ENCODE results near the gene EPN1.

The EPN1 gene

DNA sequence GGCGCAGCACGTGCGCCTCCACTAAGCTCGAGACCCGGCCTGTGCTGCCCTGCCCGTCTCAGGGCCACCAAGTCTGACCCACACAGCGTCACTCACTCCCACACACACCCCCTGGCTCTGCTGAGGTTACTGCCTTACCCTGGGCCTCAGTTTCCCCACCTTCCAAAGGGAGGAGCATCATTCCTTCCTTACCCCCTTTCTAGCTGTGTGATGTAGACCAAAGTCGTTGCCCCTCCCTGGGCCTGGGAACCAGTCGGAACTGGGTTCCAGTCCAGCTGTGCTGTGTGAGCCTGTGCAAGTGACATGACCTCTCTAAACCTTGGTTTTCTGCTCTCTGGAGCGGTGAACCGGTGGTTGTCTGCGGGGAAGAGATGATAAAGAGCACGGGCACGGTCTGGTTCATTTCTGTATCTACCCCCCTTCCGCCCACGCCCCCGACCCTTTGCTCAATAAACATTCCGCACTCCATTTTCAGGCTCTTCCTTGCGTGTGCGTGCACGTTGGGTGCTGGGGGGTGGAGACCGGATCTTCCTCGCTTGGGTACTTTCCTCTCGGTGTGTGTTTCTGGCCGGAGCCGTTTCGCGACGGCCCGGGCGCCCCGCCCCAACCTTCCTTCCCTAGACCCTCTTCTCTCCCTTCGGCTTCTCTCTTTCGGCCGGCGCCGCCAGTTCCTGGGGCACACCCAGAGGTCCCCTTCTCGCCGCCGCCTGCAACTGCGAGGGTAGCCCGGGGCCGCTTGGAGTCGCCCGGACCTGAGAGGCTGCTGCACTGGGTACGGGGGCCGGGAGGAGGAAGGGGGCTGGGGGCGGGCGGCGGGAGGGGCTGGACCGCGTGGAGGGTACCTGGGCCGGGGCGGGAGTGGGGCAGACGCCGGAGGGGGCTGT, 31.8 kb upstream of the EPN1 start, which contains the start of gene ZNF581:
ZNF581 (plus strand) TSS at position 647 of the 884 bp plus-strand sequence. CDS start 923 bp downstream, outside the sequence.
- no peaks in the 10 kb centered on the region for H3K27me3 Mint-ChIP-seq
- peak; percentile 92 for DNase-seq
- H3K9me3 Mint-ChIP-seq = peaks cover 3% of the 10 kb centered on the region
- peak within 1 kb of the TSS; percentile 87 for H3K4me3 Mint-ChIP-seq
- peaks cover 56% of the 10 kb centered on the region for H3K4me1 Mint-ChIP-seq (ENCODE audit: low read depth)
- peak within 1 kb of the TSS; percentile 99 for H3K27ac Mint-ChIP-seq
- peaks cover 79% of the 10 kb centered on the region for H3K36me3 Mint-ChIP-seq (ENCODE audit: low read depth)

DNA sequence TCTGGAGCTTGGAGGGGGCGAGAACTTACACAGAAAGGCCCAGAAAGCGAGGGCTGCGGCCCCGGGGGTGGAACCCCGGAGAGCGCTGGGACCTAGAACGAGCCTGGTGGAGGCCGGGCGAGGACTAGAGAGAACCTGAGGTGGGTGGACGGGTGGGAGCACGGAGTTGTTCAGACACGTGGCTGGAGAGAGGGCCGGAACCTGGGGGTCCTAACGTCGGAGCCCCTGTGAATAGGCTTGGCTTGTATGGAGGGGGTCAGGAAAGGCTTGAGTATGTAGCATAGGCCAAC, 31.2 kb upstream of the EPN1 start:
- peaks cover 3% of the 10 kb centered on the region for H3K9me3 Mint-ChIP-seq
- H3K4me3 Mint-ChIP-seq = peak overlapping the region; percentile 87
- DNase-seq = no peak
- H3K27ac Mint-ChIP-seq = peak overlapping the region; percentile 99
- peaks cover 76% of the 10 kb centered on the region for H3K36me3 Mint-ChIP-seq (ENCODE audit: low read depth)
- H3K4me1 Mint-ChIP-seq (ENCODE audit: low read depth) = peaks cover 56% of the 10 kb centered on the region
- H3K27me3 Mint-ChIP-seq = no peaks in the 10 kb centered on the region

DNA sequence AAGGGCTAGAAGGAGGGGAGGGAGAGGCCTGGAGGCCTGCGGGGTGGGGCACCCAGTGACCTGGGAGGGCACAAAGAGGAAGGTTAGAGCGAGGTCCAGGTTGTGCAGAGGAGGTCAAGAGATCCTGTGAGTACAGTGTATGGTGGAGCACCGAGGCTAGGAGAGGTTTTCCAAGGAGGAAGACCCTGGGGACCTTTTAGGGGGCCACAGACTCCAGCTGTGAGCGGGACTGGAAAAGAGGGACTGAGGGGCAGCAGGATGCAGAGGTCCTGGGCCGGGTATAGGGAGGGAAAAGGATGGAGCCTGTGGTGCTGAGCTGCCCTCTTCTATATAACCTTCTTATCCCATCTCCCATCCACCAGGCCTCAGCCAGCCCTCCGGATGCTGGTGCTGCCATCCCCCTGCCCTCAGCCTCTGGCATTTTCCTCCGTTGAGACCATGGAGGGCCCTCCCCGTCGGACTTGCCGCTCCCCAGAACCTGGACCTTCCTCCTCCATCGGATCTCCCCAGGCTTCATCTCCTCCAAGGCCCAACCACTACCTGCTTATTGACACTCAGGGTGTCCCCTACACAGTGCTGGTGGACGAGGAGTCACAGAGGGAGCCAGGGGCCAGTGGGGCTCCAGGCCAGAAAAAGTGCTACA, 30.7 kb upstream of the EPN1 start:
- Mint-ChIP-seq H3K36me3 (ENCODE audit: low read depth) (peaks cover 71% of the 10 kb centered on the region), H3K4me3 (peak overlapping the region; percentile 87), H3K4me1 (ENCODE audit: low read depth) (peaks cover 56% of the 10 kb centered on the region), H3K27me3 (no peaks in the 10 kb centered on the region), H3K9me3 (no peaks in the 10 kb centered on the region), H3K27ac (peak overlapping the region; percentile 99)
- DNase-seq = no peak

- peaks cover 68% of the 10 kb centered on the region for H3K36me3 Mint-ChIP-seq (ENCODE audit: low read depth)
- H3K27ac Mint-ChIP-seq = peak overlapping the region; percentile 99
- H3K9me3 Mint-ChIP-seq = no peaks in the 10 kb centered on the region
- H3K4me1 Mint-ChIP-seq (ENCODE audit: low read depth) = peaks cover 57% of the 10 kb centered on the region
- H3K4me3 Mint-ChIP-seq = peak overlapping the region; percentile 87
- no peak for DNase-seq
- H3K27me3 Mint-ChIP-seq = no peaks in the 10 kb centered on the region
These were observed 30.0 kb upstream of the EPN1 start for GRCh38 chr19:55644842-55645511.

DNA sequence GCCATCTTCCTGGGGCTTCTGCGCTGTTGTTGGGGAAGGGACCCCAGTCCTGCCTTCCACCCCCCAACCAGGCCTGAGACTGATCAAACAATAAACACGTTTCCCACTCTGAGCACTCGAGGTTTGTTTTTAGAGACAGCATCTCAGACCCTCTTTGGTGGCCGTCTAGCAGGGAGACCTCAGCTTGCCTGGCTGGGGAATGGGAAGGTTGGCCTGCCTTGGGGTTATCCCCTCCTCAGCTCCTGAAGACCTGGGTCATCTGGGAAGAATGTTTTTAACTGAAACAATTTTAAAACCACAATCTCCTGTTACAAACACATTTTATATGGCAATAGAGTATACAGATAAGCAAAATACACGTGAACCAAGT, 29.5 kb upstream of the EPN1 start:
- Mint-ChIP-seq H3K4me3 (peak overlapping the region; percentile 87), H3K4me1 (ENCODE audit: low read depth) (peaks cover 57% of the 10 kb centered on the region)

GRCh38 chr19:55646889-55647731, 27.9 kb upstream of the EPN1 start:
- H3K27ac Mint-ChIP-seq = peak overlapping the region; percentile 90
- H3K4me1 Mint-ChIP-seq (ENCODE audit: low read depth) = peaks cover 59% of the 10 kb centered on the region
- no peak for DNase-seq
- H3K4me3 Mint-ChIP-seq = peak overlapping the region; percentile 80
- H3K9me3 Mint-ChIP-seq = no peaks in the 10 kb centered on the region
- H3K36me3 Mint-ChIP-seq (ENCODE audit: low read depth) = peaks cover 62% of the 10 kb centered on the region
- H3K27me3 Mint-ChIP-seq = no peaks in the 10 kb centered on the region

More for the DNA sequence above, 29.5 kb upstream of the EPN1 start:
- Mint-ChIP-seq H3K27me3 (no peaks in the 10 kb centered on the region), H3K9me3 (no peaks in the 10 kb centered on the region), H3K27ac (peak overlapping the region; percentile 99), H3K36me3 (ENCODE audit: low read depth) (peaks cover 64% of the 10 kb centered on the region)
- no peak for DNase-seq

GRCh38 chr19:55647732-55648584, 27.1 kb upstream of the EPN1 start, which contains the start of gene CCDC106:
CCDC106 (plus strand) TSS chr19:55648212; CDS start chr19:55649047, 835 bp downstream.
- DNase-seq = peak; percentile 75
- Mint-ChIP-seq H3K27me3 (no peaks in the 10 kb centered on the region), H3K4me3 (peak within 1 kb of the TSS; percentile 80), H3K27ac (peak within 1 kb of the TSS; percentile 90), H3K9me3 (no peaks in the 10 kb centered on the region), H3K4me1 (ENCODE audit: low read depth) (peaks cover 57% of the 10 kb centered on the region), H3K36me3 (ENCODE audit: low read depth) (peaks cover 63% of the 10 kb centered on the region)

- Mint-ChIP-seq H3K27ac (peak overlapping the region; percentile 80), H3K4me3 (peak overlapping the region; percentile 74), H3K4me1 (ENCODE audit: low read depth) (peaks cover 54% of the 10 kb centered on the region), H3K27me3 (no peaks in the 10 kb centered on the region), H3K36me3 (ENCODE audit: low read depth) (peaks cover 57% of the 10 kb centered on the region), H3K9me3 (no peaks in the 10 kb centered on the region)
- DNase-seq = no peak
These were observed 26.3 kb upstream of the EPN1 start for GRCh38 chr19:55648585-55649267.

- H3K4me1 Mint-ChIP-seq (ENCODE audit: low read depth) = peaks cover 53% of the 10 kb centered on the region
- DNase-seq = no peak
- no peaks in the 10 kb centered on the region for H3K27me3 Mint-ChIP-seq
- H3K9me3 Mint-ChIP-seq = no peaks in the 10 kb centered on the region
- peak overlapping the region; percentile 72 for H3K27ac Mint-ChIP-seq
- peak overlapping the region; percentile 74 for H3K4me3 Mint-ChIP-seq
- peaks cover 56% of the 10 kb centered on the region for H3K36me3 Mint-ChIP-seq (ENCODE audit: low read depth)
These were observed 25.5 kb upstream of the EPN1 start for GRCh38 chr19:55649268-55650125.

DNA sequence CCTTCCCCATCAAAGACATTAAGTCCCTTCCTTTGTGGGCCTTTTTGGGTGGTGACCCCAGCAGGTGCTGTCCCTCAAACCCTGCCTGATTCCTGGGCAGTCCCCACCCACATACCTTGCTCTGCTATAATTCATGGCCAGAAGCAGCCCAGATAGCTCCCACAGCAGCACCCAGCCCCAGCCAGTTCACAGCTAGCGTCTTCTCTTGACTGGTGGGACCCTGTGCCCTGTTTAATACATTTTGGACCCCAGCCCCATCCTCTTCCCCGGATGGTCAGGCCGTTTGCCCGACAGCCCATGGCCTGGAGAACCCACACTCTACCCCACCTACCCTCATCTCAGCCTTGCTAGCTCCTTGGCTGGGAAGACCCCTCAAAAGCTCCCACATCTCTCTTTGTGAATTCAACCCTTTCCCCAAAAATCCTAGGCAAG, 24.9 kb upstream of the EPN1 start:
- no peaks in the 10 kb centered on the region for H3K9me3 Mint-ChIP-seq
- H3K4me3 Mint-ChIP-seq = peak overlapping the region; percentile 33
- peaks cover 51% of the 10 kb centered on the region for H3K36me3 Mint-ChIP-seq (ENCODE audit: low read depth)
- H3K27ac Mint-ChIP-seq = peak overlapping the region; percentile 64
- H3K27me3 Mint-ChIP-seq = no peaks in the 10 kb centered on the region
- DNase-seq = no peak
- H3K4me1 Mint-ChIP-seq (ENCODE audit: low read depth) = peaks cover 48% of the 10 kb centered on the region

GRCh38 chr19:55650602-55651230, 24.3 kb upstream of the EPN1 start:
- DNase-seq = no peak
- peak overlapping the region; percentile 64 for H3K27ac Mint-ChIP-seq
- H3K27me3 Mint-ChIP-seq = no peaks in the 10 kb centered on the region
- H3K9me3 Mint-ChIP-seq = no peaks in the 10 kb centered on the region
- peaks cover 50% of the 10 kb centered on the region for H3K36me3 Mint-ChIP-seq (ENCODE audit: low read depth)
- H3K4me1 Mint-ChIP-seq (ENCODE audit: low read depth) = peaks cover 43% of the 10 kb centered on the region
- peak overlapping the region; percentile 33 for H3K4me3 Mint-ChIP-seq

GRCh38 chr19:55651236-55651635, 23.8 kb upstream of the EPN1 start:
- Mint-ChIP-seq H3K4me1 (ENCODE audit: low read depth) (peaks cover 41% of the 10 kb centered on the region), H3K4me3 (no peak overlapping the region), H3K27me3 (no peaks in the 10 kb centered on the region), H3K27ac (peak overlapping the region; percentile 64), H3K9me3 (no peaks in the 10 kb centered on the region), H3K36me3 (ENCODE audit: low read depth) (peaks cover 51% of the 10 kb centered on the region)
- no peak for DNase-seq
